Activated naive CD4-positive, alpha-beta T cell treated with anti-CD3 and anti-CD28 coated beads for 36 hours (primary cell): ENCODE measurements around the gene CRACDL. TPM values are rescaled to one million over a fixed set of nuclear protein-coding genes. Genes with fewer than 3 reads are reported as not detected.

Source experiments
- CTCF ChIA-PET: fragments of 350-600 bp; sonication (Branson Sonifier 250); formaldehyde crosslinking; loops from one replicate; lab custom pipeline; 2021; ENCODE audit warnings: antibody characterized with exemption; lab: Charles Lee
- DNase-seq: peaks from one replicate; pipeline ENCODE4 v3.0.0-alpha.2; 2020
- H3K27ac Mint-ChIP-seq: one replicate; pipeline ENCODE4 v1.8.0; 2021; ENCODE audit warnings: mild to moderate bottlenecking, mixed read lengths
- H3K27me3 Mint-ChIP-seq: one replicate; pipeline ENCODE4 v1.8.0; 2021; ENCODE audit warnings: low read depth, mixed read lengths
- H3K36me3 Mint-ChIP-seq: one replicate; pipeline ENCODE4 v1.8.0; 2021; ENCODE audit warnings: low read depth, mixed read lengths
- H3K4me1 Mint-ChIP-seq: one replicate; pipeline ENCODE4 v1.8.0; 2021; ENCODE audit warnings: low read depth, mixed read lengths
- H3K4me3 Mint-ChIP-seq: one replicate; pipeline ENCODE4 v1.8.0; 2021; ENCODE audit warnings: mild to moderate bottlenecking, moderate library complexity, mixed read lengths
- H3K9me3 Mint-ChIP-seq: one replicate; pipeline ENCODE4 v1.8.0; 2021; ENCODE audit warnings: mixed read lengths
- intact Hi-C: fragments of 100-400 bp; cut with micrococcal nuclease; formaldehyde crosslinking; loops from one replicate; pipeline ENCODE4 v1.15.1; 2023
- total RNA-seq, 2 experiments: library from RNA; stranded (reverse); gene quantifications; one replicate each; pipeline ENCODE4 v1.2.3, GENCODE V29; 2021

CRACDL gene
- total RNA-seq, 2 experiments from 2014 or later, result 0.14 to 0.35 TPM

- no peaks in the 10 kb centered on the region for H3K27me3 Mint-ChIP-seq
- CTCF ChIA-PET, result interaction anchor here (1.2 to 1.6 kb wide), 2 partner anchors 98 to 179 kb away, joined by 4 to 8 read pairs; partner anchors contain the start of gene MGAT4A
- DNase-seq, result peak; percentile 21
- no peaks in the 10 kb centered on the region for H3K36me3 Mint-ChIP-seq
- H3K9me3 Mint-ChIP-seq, result no peaks in the 10 kb centered on the region
- peaks cover 32% of the 10 kb centered on the region for H3K4me1 Mint-ChIP-seq
- no peak overlapping the region for H3K27ac Mint-ChIP-seq
- H3K4me3 Mint-ChIP-seq, result no peak overlapping the region
- intact Hi-C loops, result no loop called here
Observed at GRCh38 chr2:98828793-98829371, 107.1 kb downstream of the CRACDL start.

- CTCF ChIA-PET, result interaction anchor here (1.2 to 1.6 kb wide), 2 partner anchors 98 to 179 kb away, joined by 4 to 8 read pairs; partner anchors contain the start of gene MGAT4A
Observed at GRCh38 chr2:98828369-98828744, 107.7 kb downstream of the CRACDL start.

GRCh38 chr2:98827625-98828368 is 108.2 kb downstream of the CRACDL start:
- Mint-ChIP-seq H3K4me1 (peaks cover 35% of the 10 kb centered on the region), H3K36me3 (no peaks in the 10 kb centered on the region), H3K27ac (no peak overlapping the region), H3K27me3 (peaks cover 2% of the 10 kb centered on the region), H3K9me3 (no peaks in the 10 kb centered on the region), H3K4me3 (no peak overlapping the region)
- DNase-seq, result no peak
- CTCF ChIA-PET, result interaction anchor here (1.1 to 1.8 kb wide), 3 partner anchors 8 to 195 kb away, joined by 3 to 4 read pairs (median 3); no protein-coding TSS in a partner anchor
- intact Hi-C loops, result loop anchor here (2.0 kb wide), 1 partner anchor 49 kb away; no protein-coding TSS in a partner anchor

More at GRCh38 chr2:98828369-98828744, 107.7 kb downstream of the CRACDL start:
- H3K4me3 Mint-ChIP-seq, result no peak overlapping the region
- intact Hi-C loops, result no loop called here
- no peak overlapping the region for H3K27ac Mint-ChIP-seq
- H3K36me3 Mint-ChIP-seq, result no peaks in the 10 kb centered on the region
- H3K4me1 Mint-ChIP-seq, result peaks cover 37% of the 10 kb centered on the region
- no peak for DNase-seq
- H3K27me3 Mint-ChIP-seq, result peaks cover 1% of the 10 kb centered on the region
- H3K9me3 Mint-ChIP-seq, result no peaks in the 10 kb centered on the region

- CTCF ChIA-PET, result interaction anchor here (1.1 to 1.8 kb wide), 3 partner anchors 9 to 194 kb away, joined by 3 to 4 read pairs (median 3); no protein-coding TSS in a partner anchor
- DNase-seq, result no peak
- Mint-ChIP-seq H3K27me3 (peaks cover 2% of the 10 kb centered on the region), H3K9me3 (no peaks in the 10 kb centered on the region), H3K4me3 (no peak overlapping the region), H3K4me1 (peaks cover 35% of the 10 kb centered on the region), H3K36me3 (no peaks in the 10 kb centered on the region), H3K27ac (no peak overlapping the region)
- intact Hi-C loops, result loop anchor here (2.0 kb wide), 1 partner anchor 48 kb away; no protein-coding TSS in a partner anchor
Observed at GRCh38 chr2:98826856-98827255, 109.2 kb downstream of the CRACDL start.

GRCh38 chr2:98825858-98826257 is 110.2 kb downstream of the CRACDL start:
- peaks cover 37% of the 10 kb centered on the region for H3K4me1 Mint-ChIP-seq
- peaks cover 2% of the 10 kb centered on the region for H3K27me3 Mint-ChIP-seq
- no peaks in the 10 kb centered on the region for H3K9me3 Mint-ChIP-seq
- no peak for DNase-seq
- no peaks in the 10 kb centered on the region for H3K36me3 Mint-ChIP-seq
- intact Hi-C loops, result loop anchor here (2.0 kb wide), 1 partner anchor 47 kb away; no protein-coding TSS in a partner anchor
- no peak overlapping the region for H3K4me3 Mint-ChIP-seq
- H3K27ac Mint-ChIP-seq, result no peak overlapping the region
- CTCF ChIA-PET, result interaction anchor here (0.5 kb wide), 1 partner anchor 313 kb away, joined by 3 read pairs; no protein-coding TSS in a partner anchor

- Mint-ChIP-seq H3K4me3 (no peak overlapping the region), H3K4me1 (peaks cover 37% of the 10 kb centered on the region)
Observed at GRCh38 chr2:98825404-98825803, 110.6 kb downstream of the CRACDL start.

GRCh38 chr2:98825020-98825350 is 111.0 kb downstream of the CRACDL start:
- H3K4me3 Mint-ChIP-seq, result no peak overlapping the region
- no peaks in the 10 kb centered on the region for H3K9me3 Mint-ChIP-seq
- CTCF ChIA-PET, result interaction anchor here (1.0 kb wide), 1 partner anchor 175 kb away, joined by 3 read pairs; no protein-coding TSS in a partner anchor
- peaks cover 37% of the 10 kb centered on the region for H3K4me1 Mint-ChIP-seq
- intact Hi-C loops, result no loop called here
- H3K27me3 Mint-ChIP-seq, result peaks cover 2% of the 10 kb centered on the region
- no peak for DNase-seq
- H3K36me3 Mint-ChIP-seq, result no peaks in the 10 kb centered on the region
- H3K27ac Mint-ChIP-seq, result no peak overlapping the region

More at GRCh38 chr2:98825404-98825803, 110.6 kb downstream of the CRACDL start:
- Mint-ChIP-seq H3K27ac (no peak overlapping the region), H3K9me3 (no peaks in the 10 kb centered on the region), H3K36me3 (no peaks in the 10 kb centered on the region), H3K27me3 (peaks cover 2% of the 10 kb centered on the region)
- CTCF ChIA-PET, result no interaction called here
- intact Hi-C loops, result no loop called here
- DNase-seq, result no peak

GRCh38 chr2:98824256-98825019 is 111.6 kb downstream of the CRACDL start:
- H3K27me3 Mint-ChIP-seq, result peaks cover 2% of the 10 kb centered on the region
- H3K27ac Mint-ChIP-seq, result no peak overlapping the region
- no peak overlapping the region for H3K4me3 Mint-ChIP-seq
- DNase-seq, result no peak
- no peaks in the 10 kb centered on the region for H3K9me3 Mint-ChIP-seq
- H3K4me1 Mint-ChIP-seq, result peaks cover 32% of the 10 kb centered on the region
- intact Hi-C loops, result no loop called here
- CTCF ChIA-PET, result interaction anchor here (1.0 kb wide), 1 partner anchor 175 kb away, joined by 3 read pairs; no protein-coding TSS in a partner anchor
- no peaks in the 10 kb centered on the region for H3K36me3 Mint-ChIP-seq

- DNase-seq, result no peak
- Mint-ChIP-seq H3K36me3 (no peaks in the 10 kb centered on the region), H3K27ac (no peak overlapping the region), H3K9me3 (no peaks in the 10 kb centered on the region), H3K27me3 (peaks cover 2% of the 10 kb centered on the region), H3K4me3 (peak overlapping the region; percentile 76), H3K4me1 (peaks cover 22% of the 10 kb centered on the region)
- CTCF ChIA-PET, result interaction anchor here (0.7 to 1.5 kb wide), 5 partner anchors 45 to 189 kb away, joined by 3 to 6 read pairs (median 3); partner anchors contain the start of gene MGAT4A
- intact Hi-C loops, result no loop called here
Observed at GRCh38 chr2:98823196-98824170, 112.5 kb downstream of the CRACDL start.

GRCh38 chr2:98822301-98823164 is 113.5 kb downstream of the CRACDL start:
- Mint-ChIP-seq H3K36me3 (no peaks in the 10 kb centered on the region), H3K4me3 (peak overlapping the region; percentile 63), H3K27me3 (peaks cover 2% of the 10 kb centered on the region), H3K27ac (no peak overlapping the region), H3K4me1 (peaks cover 15% of the 10 kb centered on the region), H3K9me3 (no peaks in the 10 kb centered on the region)
- CTCF ChIA-PET, result interaction anchor here (0.7 to 1.5 kb wide), 7 partner anchors 37 to 173 kb away, joined by 3 to 6 read pairs (median 3); partner anchors contain the start of gene MGAT4A
- DNase-seq, result peak; percentile 64
- intact Hi-C loops, result loop anchor here (1.0 kb wide), 1 partner anchor 50 kb away; no protein-coding TSS in a partner anchor
